Measurements from ENCODE around the gene CNTNAP2. TPM values are rescaled to one million over a fixed set of nuclear protein-coding genes. Genes with fewer than 3 reads are reported as not detected.

CNTNAP2 gene
- total RNA-seq, 1 experiment from 2014 or later: 0.03 TPM

GRCh38 chr7:148177972-148178371 is 2061.4 kb downstream of the CNTNAP2 start:
- Histone ChIP-seq H3K4me1 (ENCODE audit: control insufficient read depth, insufficient read depth, low read length) (no peaks in the 10 kb centered on the region), H3K27me3 (ENCODE audit: control insufficient read depth, insufficient read depth, low read length) (no peaks in the 10 kb centered on the region; the same call in 1 of the 2 replicates), H3K4me3 (ENCODE audit: low read depth in 2 of 2, low read length in 2 of 2) (no peak overlapping the region), H3K36me3 (ENCODE audit: control insufficient read depth, insufficient read depth, low read length) (no peaks in the 10 kb centered on the region), H3K9me3 (ENCODE audit: control insufficient read depth, insufficient read depth, low read depth, low read length) (no peaks in the 10 kb centered on the region), H3K27ac (ENCODE audit: low read length) (no peak overlapping the region)
- no TSS peak for BruUV-seq (replicated peaks)
- in situ Hi-C loops (cut with HindIII; ENCODE audit: low pct_unique_long_range_greater_than_20kb, low sequenced_read_pairs): no loop called here
- ATAC-seq (no peak), DNase-seq (ENCODE audit: low read depth, low spot score) (no peak)
- ChIA-PET POLR2A (no interaction called here), CTCF (no interaction called here)
- intact Hi-C loops (cut with micrococcal nuclease; ENCODE audit: unreplicated experiment): no loop called here
- no peak for TF ChIP-seq REST (IDR thresholded peaks at IDR 0.05; ENCODE audit: insufficient read depth in 1 of 2, low read depth in 2 of 2, low read length in 1 of 2)
- TF ChIP-seq CTCF (IDR thresholded peaks at IDR 0.05): no peak
- no peak for TF ChIP-seq TCF7L2 (IDR thresholded peaks at IDR 0.05; ENCODE audit: low read depth, low read length)
- no peak for TF ChIP-seq POLR2AphosphoS5 (IDR thresholded peaks at IDR 0.05; ENCODE audit: low read depth, low read length)
- TF ChIP-seq SIN3A (IDR thresholded peaks at IDR 0.05; ENCODE audit: borderline replicate concordance, insufficient read depth, low read depth, low read length): no peak

GRCh38 chr7:148180075-148180474 is 2063.5 kb downstream of the CNTNAP2 start:
- Histone ChIP-seq H3K36me3 (ENCODE audit: control insufficient read depth, insufficient read depth, low read length) (no peaks in the 10 kb centered on the region), H3K9me3 (ENCODE audit: control insufficient read depth, insufficient read depth, low read depth, low read length) (no peaks in the 10 kb centered on the region), H3K27ac (ENCODE audit: low read length) (no peak overlapping the region), H3K27me3 (ENCODE audit: control insufficient read depth, insufficient read depth, low read length) (no peaks in the 10 kb centered on the region; the same call in 1 of the 2 replicates), H3K4me1 (ENCODE audit: control insufficient read depth, insufficient read depth, low read length) (no peaks in the 10 kb centered on the region), H3K4me3 (ENCODE audit: low read depth in 2 of 2, low read length in 2 of 2) (no peak overlapping the region)
- in situ Hi-C loops (cut with HindIII; ENCODE audit: low pct_unique_long_range_greater_than_20kb, low sequenced_read_pairs): no loop called here
- DNase-seq (ENCODE audit: low read depth, low spot score): no peak
- TF ChIP-seq REST (IDR thresholded peaks at IDR 0.05; ENCODE audit: insufficient read depth in 1 of 2, low read depth in 2 of 2, low read length in 1 of 2): no peak
- TF ChIP-seq CTCF (IDR thresholded peaks at IDR 0.05): no peak
- TF ChIP-seq SIN3A (IDR thresholded peaks at IDR 0.05; ENCODE audit: borderline replicate concordance, insufficient read depth, low read depth, low read length): no peak
- TF ChIP-seq POLR2AphosphoS5 (IDR thresholded peaks at IDR 0.05; ENCODE audit: low read depth, low read length): no peak
- no peak for TF ChIP-seq TCF7L2 (IDR thresholded peaks at IDR 0.05; ENCODE audit: low read depth, low read length)
- intact Hi-C loops (cut with micrococcal nuclease; ENCODE audit: unreplicated experiment): no loop called here
- ChIA-PET POLR2A (no interaction called here), CTCF (no interaction called here)
- BruUV-seq (replicated peaks): no TSS peak
- no peak for ATAC-seq
